PC-3 (cell line): ENCODE results near the gene HAUS7. TPM values are rescaled to one million over a fixed set of nuclear protein-coding genes. Genes with fewer than 3 reads are reported as not detected.

Experiments used
- ATAC-seq: fragments of 200-7000 bp; cut with Tn5 transposase; 2 replicates; pipeline ENCODE4 v1.9.1; 2020; ENCODE audit warnings: mild to moderate bottlenecking, moderate library complexity
- BruUV-seq: library from RNA; stranded (reverse); fragments of 400-500 nt; replicated peaks from 2 replicates; lab custom pipeline; 2021; lab: Mats Ljungman, UMichigan
- CTCF ChIA-PET: fragments of 300-600 bp; sonication (Branson Sonifier 250); formaldehyde crosslinking; loops from one replicate; lab custom pipeline; 2022; ENCODE audit warnings: antibody characterized with exemption; lab: Charles Lee
- POLR2A ChIA-PET: fragments of 300-600 bp; sonication (Branson Sonifier 250); formaldehyde crosslinking; loops from one replicate; lab custom pipeline; 2022; ENCODE audit warnings: antibody characterized with exemption; ENCODE audit not compliant: unreplicated experiment; lab: Charles Lee
- DNase-seq: peaks from one replicate; pipeline ENCODE4 v3.0.0-alpha.2; 2015
- H2AFZ ChIP-seq: fragments of 300-600 bp; sonication (generic); 2 replicates; pipeline ENCODE4 v1.6.0; 2016; ENCODE audit warnings: antibody characterized with exemption, low read length
- H3F3A ChIP-seq: fragments of 300-600 bp; sonication (generic); one replicate; pipeline ENCODE4 v1.6.0; 2017; ENCODE audit warnings: antibody characterized with exemption, low read length, control low read depth, mild to moderate bottlenecking; ENCODE audit not compliant: unreplicated experiment
- H3K27ac ChIP-seq: fragments of 300-600 bp; sonication (generic); 2 replicates; pipeline ENCODE4 v1.5.1; 2016; ENCODE audit warnings: mild to moderate bottlenecking, low read length
- H3K27me3 ChIP-seq: fragments of 300-600 bp; sonication (generic); 2 replicates; pipeline ENCODE4 v1.6.1; 2016; ENCODE audit warnings: low read length, mixed read lengths
- H3K36me3 ChIP-seq: fragments of 300-600 bp; sonication (generic); 2 replicates; pipeline ENCODE4 v1.6.1; 2016; ENCODE audit warnings: low read depth, mixed run types, low read length, mixed read lengths
- H3K4me1 ChIP-seq: fragments of 300-600 bp; sonication (generic); 2 replicates; pipeline ENCODE4 v1.5.1; 2016; ENCODE audit warnings: low read length; ENCODE audit not compliant: insufficient read depth
- H3K4me2 ChIP-seq: fragments of 300-600 bp; sonication (generic); 2 replicates; pipeline ENCODE4 v1.6.0; 2016; ENCODE audit warnings: low read length
- H3K4me3 ChIP-seq: fragments of 300-600 bp; sonication (generic); 2 replicates; pipeline ENCODE4 v1.5.1; 2016; ENCODE audit warnings: mild to moderate bottlenecking, low read length, mixed read lengths
- H3K79me2 ChIP-seq: fragments of 300-600 bp; sonication (generic); 2 replicates; pipeline ENCODE4 v1.6.1; 2017; ENCODE audit warnings: low read length, mixed read lengths
- H3K9ac ChIP-seq: fragments of 300-600 bp; sonication (generic); 2 replicates; pipeline ENCODE4 v1.6.0; 2016; ENCODE audit warnings: mild to moderate bottlenecking, low read length
- H3K9me2 ChIP-seq: fragments of 300-600 bp; sonication (generic); replicated peaks from 2 replicates; pipeline ENCODE4 v1.6.1; 2016; ENCODE audit warnings: mixed run types, low read length, mixed read lengths
- H3K9me3 ChIP-seq: fragments of 300-600 bp; sonication (generic); 2 replicates; pipeline ENCODE4 v1.6.1; 2016; ENCODE audit warnings: low read length, mixed read lengths
- H4K20me1 ChIP-seq: fragments of 300-600 bp; sonication (generic); 2 replicates; pipeline ENCODE4 v1.6.1; 2016; ENCODE audit warnings: low read length, mixed read lengths
- EZH2 ChIP-seq: fragments of 300-600 bp; sonication (generic); IDR thresholded peaks from one replicate; pipeline ENCODE4 v1.6.1; 2017; ENCODE audit warnings: antibody characterized with exemption, mild to moderate bottlenecking, low read length; ENCODE audit not compliant: unreplicated experiment
- EZH2phosphoT487 ChIP-seq: fragments of 300-600 bp; sonication (generic); IDR thresholded peaks from 2 replicates; pipeline ENCODE4 v1.6.1; 2018; ENCODE audit warnings: mild to moderate bottlenecking, antibody characterized with exemption, low read length, borderline replicate concordance
- intact Hi-C: fragments of 100-400 bp; cut with micrococcal nuclease; formaldehyde crosslinking; loops from 2 replicates; pipeline ENCODE4 v1.9.0; 2023
- total RNA-seq: library from RNA; depleted of rRNA; stranded (reverse); fragments of >200 nt; gene quantifications from 2 replicates; pipeline ENCODE4 v1.2.3, GENCODE V29; 2014
- TF ChIP-seq, protein P1 (sequence below): fragments of 300-600 bp; sonication (generic); conservative IDR thresholded peaks from 2 replicates; pipeline ENCODE4 v1.5.1; 2017; ENCODE audit warnings: antibody characterized with exemption, low read depth, mild to moderate bottlenecking, low read length

The HAUS7 gene
- total RNA-seq, 1 experiment from 2014 or later = 46.0 TPM

DNA sequence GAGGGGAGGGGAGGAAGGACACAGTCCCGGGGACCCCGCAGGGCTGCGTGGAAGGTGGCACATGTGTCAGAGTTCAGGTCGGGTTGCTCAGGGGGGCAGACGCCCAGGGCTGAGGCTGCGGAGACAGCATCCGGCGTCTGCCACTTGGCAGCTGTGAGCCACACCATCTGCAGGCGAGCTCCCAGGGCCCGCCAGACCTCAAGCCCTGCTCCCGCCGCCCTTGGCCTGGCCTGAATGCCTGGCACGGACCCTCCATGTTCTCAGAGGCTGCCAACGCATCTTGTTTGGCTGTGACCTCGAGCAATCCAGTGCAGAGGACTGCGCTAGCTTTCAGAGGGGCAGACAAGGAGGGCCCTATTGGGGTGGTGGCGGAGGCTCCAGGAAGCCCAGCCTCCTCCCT, 29.5 kb upstream of the HAUS7 start:
- intact Hi-C loops = no loop called here
- H3K4me1 ChIP-seq = no peaks in the 10 kb centered on the region
- no peaks in the 10 kb centered on the region for H3K9me2 ChIP-seq
- H4K20me1 ChIP-seq = no peaks in the 10 kb centered on the region
- no TSS peak for BruUV-seq
- ChIA-PET POLR2A (no interaction called here), CTCF (no interaction called here)
- TF ChIP-seq EZH2 (no peak), EZH2phosphoT487 (no peak)
- TF ChIP-seq, protein P1, sequence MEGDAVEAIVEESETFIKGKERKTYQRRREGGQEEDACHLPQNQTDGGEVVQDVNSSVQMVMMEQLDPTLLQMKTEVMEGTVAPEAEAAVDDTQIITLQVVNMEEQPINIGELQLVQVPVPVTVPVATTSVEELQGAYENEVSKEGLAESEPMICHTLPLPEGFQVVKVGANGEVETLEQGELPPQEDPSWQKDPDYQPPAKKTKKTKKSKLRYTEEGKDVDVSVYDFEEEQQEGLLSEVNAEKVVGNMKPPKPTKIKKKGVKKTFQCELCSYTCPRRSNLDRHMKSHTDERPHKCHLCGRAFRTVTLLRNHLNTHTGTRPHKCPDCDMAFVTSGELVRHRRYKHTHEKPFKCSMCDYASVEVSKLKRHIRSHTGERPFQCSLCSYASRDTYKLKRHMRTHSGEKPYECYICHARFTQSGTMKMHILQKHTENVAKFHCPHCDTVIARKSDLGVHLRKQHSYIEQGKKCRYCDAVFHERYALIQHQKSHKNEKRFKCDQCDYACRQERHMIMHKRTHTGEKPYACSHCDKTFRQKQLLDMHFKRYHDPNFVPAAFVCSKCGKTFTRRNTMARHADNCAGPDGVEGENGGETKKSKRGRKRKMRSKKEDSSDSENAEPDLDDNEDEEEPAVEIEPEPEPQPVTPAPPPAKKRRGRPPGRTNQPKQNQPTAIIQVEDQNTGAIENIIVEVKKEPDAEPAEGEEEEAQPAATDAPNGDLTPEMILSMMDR = no peak
- DNase-seq = no peak
- no peaks in the 10 kb centered on the region for H3K36me3 ChIP-seq
- peaks cover 14% of the 10 kb centered on the region for H3K27me3 ChIP-seq
- no peak overlapping the region for H2AFZ ChIP-seq
- no peak for ATAC-seq
- no peaks in the 10 kb centered on the region for H3K9me3 ChIP-seq
- H3K4me2 ChIP-seq = no peak overlapping the region
- no peak overlapping the region for H3K9ac ChIP-seq
- H3K4me3 ChIP-seq = no peak overlapping the region
- H3K27ac ChIP-seq = no peak overlapping the region
- H3F3A ChIP-seq = no peaks in the 10 kb centered on the region
- H3K79me2 ChIP-seq = no peaks in the 10 kb centered on the region

- H3K9me2 ChIP-seq = no peaks in the 10 kb centered on the region
- no peak overlapping the region for H3K9ac ChIP-seq
- H3F3A ChIP-seq = no peaks in the 10 kb centered on the region
- ChIA-PET POLR2A (no interaction called here), CTCF (no interaction called here)
- H3K9me3 ChIP-seq = no peaks in the 10 kb centered on the region
- TF ChIP-seq EZH2phosphoT487 = no peak
- TF ChIP-seq EZH2 = no peak
- TF ChIP-seq, protein P1 = no peak
- no TSS peak for BruUV-seq
- H3K27ac ChIP-seq = no peak overlapping the region
- no peaks in the 10 kb centered on the region for H3K36me3 ChIP-seq
- H3K4me1 ChIP-seq = no peaks in the 10 kb centered on the region
- intact Hi-C loops = no loop called here
- no peak overlapping the region for H3K4me3 ChIP-seq
- H3K27me3 ChIP-seq = peaks cover 14% of the 10 kb centered on the region
- H2AFZ ChIP-seq = no peak overlapping the region
- no peaks in the 10 kb centered on the region for H3K79me2 ChIP-seq
- DNase-seq (no peak), ATAC-seq (no peak)
- no peak overlapping the region for H3K4me2 ChIP-seq
- no peaks in the 10 kb centered on the region for H4K20me1 ChIP-seq
These were observed 29.0 kb upstream of the HAUS7 start for GRCh38 chrX:153499341-153499740.

- TF ChIP-seq, protein P1 = no peak
- TF ChIP-seq EZH2phosphoT487 = no peak
- TF ChIP-seq EZH2 = no peak
- no TSS peak for BruUV-seq
- no peaks in the 10 kb centered on the region for H3K36me3 ChIP-seq
- POLR2A ChIA-PET = no interaction called here
- ATAC-seq (no peak), DNase-seq (no peak)
- no peaks in the 10 kb centered on the region for H3F3A ChIP-seq
- no peaks in the 10 kb centered on the region for H4K20me1 ChIP-seq
- H3K9me2 ChIP-seq = no peaks in the 10 kb centered on the region
- H3K79me2 ChIP-seq = no peaks in the 10 kb centered on the region
- no peaks in the 10 kb centered on the region for H3K9me3 ChIP-seq
- CTCF ChIA-PET = no interaction called here
- H3K4me3 ChIP-seq = no peak overlapping the region
- H3K27me3 ChIP-seq = peaks cover 14% of the 10 kb centered on the region
- H3K27ac ChIP-seq = no peak overlapping the region
- no peak overlapping the region for H2AFZ ChIP-seq
- H3K4me2 ChIP-seq = no peak overlapping the region
- intact Hi-C loops = no loop called here
- H3K9ac ChIP-seq = no peak overlapping the region
- H3K4me1 ChIP-seq = no peaks in the 10 kb centered on the region
These were observed 28.1 kb upstream of the HAUS7 start for GRCh38 chrX:153498453-153498852.
